ENCODE data around the gene CXXC4. TPM values are rescaled to one million over a fixed set of nuclear protein-coding genes. Genes with fewer than 3 reads are reported as not detected.

Gene CXXC4
- total RNA-seq, 1 donor from 2014 or later = 18.9 TPM

DNA sequence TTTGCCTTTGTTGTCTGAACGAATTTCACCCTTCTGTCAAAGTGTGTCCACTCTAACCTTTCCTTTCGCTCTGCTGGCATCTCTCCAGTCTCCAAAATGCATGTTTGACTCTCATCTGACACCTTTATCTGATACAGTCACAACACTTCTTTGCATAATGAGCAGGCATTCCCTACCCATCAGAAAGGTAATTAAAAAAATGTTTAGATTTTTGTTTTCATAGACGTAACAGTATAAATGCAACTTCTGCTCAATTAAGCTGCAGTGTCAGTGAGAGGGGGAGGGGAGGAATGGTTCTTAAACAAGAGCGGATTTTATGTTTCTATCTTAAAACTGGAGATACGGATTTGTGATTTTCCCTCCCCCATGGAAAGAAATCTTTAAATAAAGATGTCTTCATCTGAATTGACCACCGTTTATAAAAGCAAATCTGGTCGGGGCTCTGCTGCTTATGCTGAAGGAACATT, 70.2 kb downstream of the CXXC4 start:
- peaks cover 4% of the 10 kb centered on the region for H3K9me3 Mint-ChIP-seq
- H3K4me3 Mint-ChIP-seq = peak overlapping the region; percentile 68
- H3K4me1 Mint-ChIP-seq = peaks cover 59% of the 10 kb centered on the region
- H3K27ac Mint-ChIP-seq (ENCODE audit: unreplicated experiment) = peak overlapping the region; percentile 88
- no peaks in the 10 kb centered on the region for H3K27me3 Mint-ChIP-seq (ENCODE audit: low read depth)
- TF ChIP-seq, protein P1, sequence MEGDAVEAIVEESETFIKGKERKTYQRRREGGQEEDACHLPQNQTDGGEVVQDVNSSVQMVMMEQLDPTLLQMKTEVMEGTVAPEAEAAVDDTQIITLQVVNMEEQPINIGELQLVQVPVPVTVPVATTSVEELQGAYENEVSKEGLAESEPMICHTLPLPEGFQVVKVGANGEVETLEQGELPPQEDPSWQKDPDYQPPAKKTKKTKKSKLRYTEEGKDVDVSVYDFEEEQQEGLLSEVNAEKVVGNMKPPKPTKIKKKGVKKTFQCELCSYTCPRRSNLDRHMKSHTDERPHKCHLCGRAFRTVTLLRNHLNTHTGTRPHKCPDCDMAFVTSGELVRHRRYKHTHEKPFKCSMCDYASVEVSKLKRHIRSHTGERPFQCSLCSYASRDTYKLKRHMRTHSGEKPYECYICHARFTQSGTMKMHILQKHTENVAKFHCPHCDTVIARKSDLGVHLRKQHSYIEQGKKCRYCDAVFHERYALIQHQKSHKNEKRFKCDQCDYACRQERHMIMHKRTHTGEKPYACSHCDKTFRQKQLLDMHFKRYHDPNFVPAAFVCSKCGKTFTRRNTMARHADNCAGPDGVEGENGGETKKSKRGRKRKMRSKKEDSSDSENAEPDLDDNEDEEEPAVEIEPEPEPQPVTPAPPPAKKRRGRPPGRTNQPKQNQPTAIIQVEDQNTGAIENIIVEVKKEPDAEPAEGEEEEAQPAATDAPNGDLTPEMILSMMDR (conservative IDR thresholded peaks at IDR 0.05) = no peak
- peaks cover 2% of the 10 kb centered on the region for H3K36me3 Mint-ChIP-seq (ENCODE audit: low read depth)
- no peak for DNase-seq (ENCODE audit: low read depth, low spot score)

DNA sequence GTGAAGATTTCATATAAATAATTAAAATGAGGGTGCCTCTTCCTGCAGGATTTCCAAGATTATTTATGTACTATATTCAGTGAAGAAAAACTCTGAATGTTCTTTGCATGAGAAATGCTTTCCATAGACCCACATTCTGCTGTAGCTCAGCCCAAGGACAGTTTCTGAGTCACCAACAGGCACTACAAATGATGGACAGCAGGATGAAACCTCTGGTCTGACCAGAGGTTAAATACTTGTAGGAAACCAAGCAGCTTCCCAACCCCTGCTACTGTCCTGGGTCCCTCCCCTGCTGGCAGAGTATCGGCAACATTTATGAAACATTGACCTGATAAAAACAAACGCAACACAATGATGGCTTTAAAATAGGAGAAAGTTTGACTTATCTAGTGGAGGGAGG, 73.1 kb downstream of the CXXC4 start:
- no peaks in the 10 kb centered on the region for H3K36me3 Mint-ChIP-seq (ENCODE audit: low read depth)
- peaks cover 70% of the 10 kb centered on the region for H3K4me1 Mint-ChIP-seq
- peak overlapping the region; percentile 38 for H3K4me3 Mint-ChIP-seq
- no peak for DNase-seq (ENCODE audit: low read depth, low spot score)
- no peak overlapping the region for H3K27ac Mint-ChIP-seq (ENCODE audit: unreplicated experiment)
- TF ChIP-seq, protein P1 (conservative IDR thresholded peaks at IDR 0.05) = no peak
- H3K27me3 Mint-ChIP-seq (ENCODE audit: low read depth) = no peaks in the 10 kb centered on the region
- no peaks in the 10 kb centered on the region for H3K9me3 Mint-ChIP-seq

DNA sequence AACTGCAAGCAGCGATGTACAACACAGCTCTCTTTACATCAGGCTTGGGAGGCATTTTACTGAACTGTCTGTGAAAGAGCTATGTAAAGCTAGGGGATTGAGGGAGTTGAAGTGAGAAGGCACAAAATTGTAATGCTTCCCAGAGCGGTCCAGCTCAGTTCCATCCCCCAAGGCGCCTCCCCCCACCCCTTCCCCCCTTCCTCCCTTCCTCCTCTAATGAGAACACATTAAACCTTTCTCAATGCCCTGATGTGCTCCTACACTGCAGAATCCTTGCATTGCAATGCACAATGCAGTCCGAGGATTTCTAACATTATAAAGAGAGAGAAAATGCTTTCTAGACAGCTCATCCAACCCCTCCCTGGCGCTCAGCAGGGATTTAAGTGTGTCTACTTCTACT, 73.9 kb downstream of the CXXC4 start:
- H3K4me1 Mint-ChIP-seq = peaks cover 62% of the 10 kb centered on the region
- H3K36me3 Mint-ChIP-seq (ENCODE audit: low read depth) = no peaks in the 10 kb centered on the region
- DNase-seq (ENCODE audit: low read depth, low spot score) = no peak
- H3K4me3 Mint-ChIP-seq = peak overlapping the region; percentile 77
- no peaks in the 10 kb centered on the region for H3K27me3 Mint-ChIP-seq (ENCODE audit: low read depth)
- H3K9me3 Mint-ChIP-seq = no peaks in the 10 kb centered on the region
- TF ChIP-seq, protein P1 (conservative IDR thresholded peaks at IDR 0.05) = no peak
- peak overlapping the region; percentile 91 for H3K27ac Mint-ChIP-seq (ENCODE audit: unreplicated experiment)

All from neural crest cell (in vitro differentiated cells).